Endothelial cell of umbilical vein (primary cell): ENCODE results near the gene PACS1. TPM values are rescaled to one million over a fixed set of nuclear protein-coding genes. Genes with fewer than 3 reads are reported as not detected.
"Not testable (repeated sequence)": the region's sequence is repeated elsewhere in the genome, so short reads cannot be mapped to it uniquely, and the experiment has no call there.

ENCODE experiments used
- BruUV-seq: library from RNA; stranded (reverse); fragments of 400-500 nt; replicated peaks from 2 replicates; lab custom pipeline; 2021; lab: Mats Ljungman, UMichigan
- CTCF ChIA-PET: fragments of 300-600, 350-600 bp; sonication (Branson Sonifier 250); formaldehyde crosslinking; loops from one replicate; lab custom pipeline; 2021; ENCODE audit warnings: antibody characterized with exemption, inconsistent platforms; lab: Charles Lee
- POLR2A ChIA-PET: fragments of 300-600, 350-600 bp; sonication (Branson Sonifier 250); formaldehyde crosslinking; loops from one replicate; lab custom pipeline; 2021; ENCODE audit warnings: antibody characterized with exemption, inconsistent platforms; lab: Charles Lee
- DNase-seq: peaks from one replicate; pipeline ENCODE4 v3.0.0-alpha.2; 2011; ENCODE audit warnings: low read depth, low spot score
- FAIRE-seq: peaks from 2 replicates; lab custom pipeline; 2011; peaks lifted over from hg19 to GRCh38; lab: Jason Lieb, UNC
- H2AFZ ChIP-seq: 2 replicates; pipeline ENCODE4 v1.6.0; 2012; ENCODE audit warnings: low read depth, low read length, control low read depth, inconsistent platforms
- H3K27ac ChIP-seq: 2 replicates; pipeline ENCODE4 v1.5.1; 2011; ENCODE audit warnings: low read depth, mild to moderate bottlenecking, control low read depth, low read length, moderate library complexity; ENCODE audit not compliant: insufficient read depth
- H3K27me3 ChIP-seq, 2 experiments: 2 replicates each; pipeline versions ENCODE4 v1.6.0 to v1.6.1; 2011; ENCODE audit warnings: low read length in 2 of 2, mixed read lengths in 1 of 2; ENCODE audit not compliant: control insufficient read depth in 2 of 2, insufficient read depth in 2 of 2
- H3K36me3 ChIP-seq, 2 experiments: 2 replicates in 1 of 2; 3 replicates in 1 of 2; pipeline ENCODE4 v1.5.1; 2011; ENCODE audit warnings: low read length in 2 of 2, mild to moderate bottlenecking in 1 of 2, moderate library complexity in 1 of 2; ENCODE audit not compliant: control insufficient read depth in 2 of 2, insufficient read depth in 2 of 2; ENCODE audit errors: extremely low read depth in 1 of 2
- H3K4me1 ChIP-seq: 3 replicates; pipeline ENCODE4 v1.5.1; 2011; ENCODE audit warnings: mild to moderate bottlenecking, low read length; ENCODE audit not compliant: control insufficient read depth, insufficient read depth; ENCODE audit errors: extremely low read depth
- H3K4me2 ChIP-seq: 2 replicates; pipeline ENCODE4 v1.6.1; 2011; ENCODE audit warnings: low read length, control low read depth, mixed read lengths; ENCODE audit not compliant: insufficient read depth
- H3K4me3 ChIP-seq, 3 experiments: fragments of 200-600 bp in 1 of 3; sonication (generic), shearing (Covaris generic) in 1 of 3; replicated peaks in 1 of 3; 2 replicates each; pipeline ENCODE4 v1.5.1; 2011 to 2016; ENCODE audit warnings: control low read depth in 3 of 3, low read length in 3 of 3, mild to moderate bottlenecking in 2 of 3, inconsistent platforms in 1 of 3, low read depth in 1 of 3, moderate library complexity in 1 of 3; ENCODE audit not compliant: insufficient read depth in 1 of 3
- H3K79me2 ChIP-seq: 2 replicates; pipeline ENCODE4 v1.6.0; 2012; ENCODE audit warnings: low read length, inconsistent platforms; ENCODE audit not compliant: control insufficient read depth, insufficient read depth
- H3K9ac ChIP-seq: replicated peaks from 2 replicates; pipeline ENCODE3; 2011; ENCODE audit warnings: low read length, control low read depth; ENCODE audit not compliant: insufficient read depth; ENCODE audit errors: extremely low read depth
- H3K9me1 ChIP-seq: replicated peaks from 3 replicates; pipeline ENCODE4 v1.6.0; 2011; ENCODE audit warnings: mild to moderate bottlenecking, low read length; ENCODE audit not compliant: control insufficient read depth, insufficient read depth; ENCODE audit errors: extremely low read depth
- H3K9me3 ChIP-seq: replicated peaks from 2 replicates; pipeline ENCODE4 v1.5.1; 2012; ENCODE audit warnings: low read length, inconsistent platforms; ENCODE audit not compliant: control insufficient read depth, insufficient read depth
- H4K20me1 ChIP-seq: replicated peaks from 2 replicates; pipeline ENCODE3; 2011; ENCODE audit warnings: mild to moderate bottlenecking, low read length; ENCODE audit not compliant: control insufficient read depth, insufficient read depth; ENCODE audit errors: extremely low read depth
- CTCF ChIP-seq, 2 donors: IDR thresholded peaks; 1 replicate in 1 of 2; 2 replicates in 1 of 2; pipeline ENCODE4 v1.5.1; 2011; ENCODE audit warnings: low read length in 2 of 2, mild to moderate bottlenecking in 2 of 2, moderate library complexity in 2 of 2, control low read depth in 1 of 2, inconsistent platforms in 1 of 2, low read depth in 1 of 2; ENCODE audit not compliant: insufficient read depth in 1 of 2; ENCODE audit errors: extremely low read depth in 1 of 2
- EZH2 ChIP-seq: IDR thresholded peaks from 2 replicates; pipeline ENCODE4 v1.6.1; 2012; ENCODE audit warnings: borderline replicate concordance, low read depth, mild to moderate bottlenecking, moderate library complexity, low read length, inconsistent platforms; ENCODE audit not compliant: severe bottlenecking
- FOS ChIP-seq: IDR thresholded peaks from 2 replicates; pipeline ENCODE4 v1.6.1; 2011; ENCODE audit warnings: mild to moderate bottlenecking, low read length, moderate library complexity, borderline replicate concordance; ENCODE audit not compliant: insufficient read depth
- GATA2 ChIP-seq: IDR thresholded peaks from 2 replicates; pipeline ENCODE4 v1.7.0; 2011; ENCODE audit warnings: low read depth, mild to moderate bottlenecking, moderate library complexity, mixed read lengths, low read length; ENCODE audit not compliant: insufficient read length, insufficient read depth
- JUN ChIP-seq: IDR thresholded peaks from 2 replicates; pipeline ENCODE4 v1.6.1; 2011; ENCODE audit warnings: borderline replicate concordance, low read depth; ENCODE audit not compliant: insufficient read length, insufficient read depth
- MAX ChIP-seq: IDR thresholded peaks from 2 replicates; pipeline ENCODE4 v1.6.1; 2011; ENCODE audit not compliant: insufficient read depth, insufficient read length
- MYC ChIP-seq: IDR thresholded peaks from one replicate; pipeline ENCODE4 v1.6.1; 2011; ENCODE audit warnings: mild to moderate bottlenecking, low read depth, low read length
- POLR2A ChIP-seq: IDR thresholded peaks from 2 replicates; pipeline ENCODE4 v1.6.1; 2012; ENCODE audit warnings: low read depth, mild to moderate bottlenecking, control low read depth, low read length
- POLR2AphosphoS5 ChIP-seq: IDR thresholded peaks from 2 replicates; pipeline ENCODE4 v1.6.1; 2012; ENCODE audit warnings: low read depth, mild to moderate bottlenecking, control low read depth, low read length, moderate library complexity; ENCODE audit not compliant: insufficient read depth
- dilution Hi-C: fragments of 300-500 bp; cut with MboI; formaldehyde crosslinking; loops from one replicate; pipeline ENCODE4 v1.15.0; 2019; ENCODE audit warnings: low sequenced_read_pairs; ENCODE audit not compliant: extremely low pct_ligation_motif_present
- intact Hi-C: fragments of 100-400 bp; cut with micrococcal nuclease; formaldehyde crosslinking; loops from one replicate; pipeline ENCODE4 v1.10.0; 2022
- polyA plus RNA-seq, 4 experiments: library from polyadenylated mRNA; depleted of rRNA in 3 of 4; stranded (reverse) in 3 of 4; unstranded in 1 of 4; fragments of >200 nt; gene quantifications; 2 replicates each; pipeline versions ENCODE4 v1.2.1 to v1.2.3, GENCODE V29; 2011 to 2012; ENCODE audit warnings: missing spikeins in 1 of 4
- total RNA-seq: library from RNA; stranded (reverse); gene quantifications from 2 replicates; pipeline ENCODE4 v1.2.3, GENCODE V29; 2021

PACS1 gene
- total and polyA plus RNA-seq, 2 donors (not counting 3 experiments of a cell fraction or from before 2014, with no cell fraction given): 26.4 to 64.4 TPM

- no peaks in the 10 kb centered on the region for H3K9me3 ChIP-seq
- H3K27ac ChIP-seq: no peak overlapping the region
- POLR2A ChIA-PET: no interaction called here
- no TSS peak for BruUV-seq
- H3K4me2 ChIP-seq: no peak overlapping the region
- no peaks in the 10 kb centered on the region for H3K9me1 ChIP-seq
- no peak for FAIRE-seq
- H3K4me3 ChIP-seq: no peak overlapping the region
- no peak overlapping the region for H2AFZ ChIP-seq
- dilution Hi-C loops: no loop called here
- TF ChIP-seq EZH2 (no peak), FOS (no peak), JUN (no peak), POLR2A (no peak), GATA2 (no peak), POLR2AphosphoS5 (no peak), MAX (no peak), CTCF (IDR thresholded peaks at IDR 0.05; ENCODE audit: extremely low read depth in 1 of 2, insufficient read depth in 1 of 2, low read depth in 1 of 2, low read length in 2 of 2) (no peak), MYC (no peak)
- no peaks in the 10 kb centered on the region for H3K79me2 ChIP-seq
- no peaks in the 10 kb centered on the region for H4K20me1 ChIP-seq
- peaks cover 0 to 4% of the 10 kb centered on the region in 2 experiments for H3K27me3 ChIP-seq
- peaks cover 0 to 3% of the 10 kb centered on the region in 2 experiments for H3K36me3 ChIP-seq
- DNase-seq: no peak
- peaks cover 1% of the 10 kb centered on the region for H3K4me1 ChIP-seq
- H3K9ac ChIP-seq: no peak overlapping the region
- CTCF ChIA-PET: no interaction called here
- intact Hi-C loops: no loop called here
Measured at GRCh38 chr11:66251809-66252208, 181.7 kb downstream of the PACS1 start.

GRCh38 chr11:66253081-66253480 is 183.0 kb downstream of the PACS1 start:
- FAIRE-seq, intact Hi-C loops, H3K9me3 ChIP-seq, dilution Hi-C loops, H3K36me3 ChIP-seq, H2AFZ ChIP-seq, BruUV-seq, DNase-seq, H4K20me1 ChIP-seq, H3K79me2 ChIP-seq, H3K9ac ChIP-seq, CTCF ChIA-PET, H3K4me3 ChIP-seq, H3K27me3 ChIP-seq, H3K9me1 ChIP-seq, H3K4me2 ChIP-seq, H3K27ac ChIP-seq, H3K4me1 ChIP-seq: not testable (repeated sequence)
- POLR2A ChIA-PET: interaction anchor here (0.6 kb wide), 1 partner anchor 49 kb away, joined by 10 read pairs; no protein-coding TSS in a partner anchor
